ENCODE measurements around the gene ACAD9.

DNA sequence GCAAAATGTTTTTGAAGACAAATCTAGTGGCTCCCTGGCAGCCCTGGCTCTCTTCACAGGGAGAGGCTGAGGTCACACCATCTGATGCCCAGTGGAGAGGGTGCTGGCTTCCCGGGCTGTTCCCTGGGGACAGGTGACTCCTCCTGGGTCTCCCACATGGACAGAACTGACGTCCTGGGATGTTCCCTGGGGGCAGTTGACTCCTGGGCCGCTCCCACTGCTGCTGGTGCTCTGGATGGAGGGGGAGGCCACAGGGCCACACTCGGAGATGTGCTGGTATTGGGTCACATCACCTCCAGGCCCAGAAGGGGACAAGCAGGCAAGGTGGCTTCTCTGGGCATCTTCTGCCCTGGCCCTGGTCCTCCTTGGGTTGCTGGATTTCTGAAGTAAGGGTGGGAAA lies 27.8 kb upstream of the ACAD9 start:
- TF ChIP-seq, protein P1, sequence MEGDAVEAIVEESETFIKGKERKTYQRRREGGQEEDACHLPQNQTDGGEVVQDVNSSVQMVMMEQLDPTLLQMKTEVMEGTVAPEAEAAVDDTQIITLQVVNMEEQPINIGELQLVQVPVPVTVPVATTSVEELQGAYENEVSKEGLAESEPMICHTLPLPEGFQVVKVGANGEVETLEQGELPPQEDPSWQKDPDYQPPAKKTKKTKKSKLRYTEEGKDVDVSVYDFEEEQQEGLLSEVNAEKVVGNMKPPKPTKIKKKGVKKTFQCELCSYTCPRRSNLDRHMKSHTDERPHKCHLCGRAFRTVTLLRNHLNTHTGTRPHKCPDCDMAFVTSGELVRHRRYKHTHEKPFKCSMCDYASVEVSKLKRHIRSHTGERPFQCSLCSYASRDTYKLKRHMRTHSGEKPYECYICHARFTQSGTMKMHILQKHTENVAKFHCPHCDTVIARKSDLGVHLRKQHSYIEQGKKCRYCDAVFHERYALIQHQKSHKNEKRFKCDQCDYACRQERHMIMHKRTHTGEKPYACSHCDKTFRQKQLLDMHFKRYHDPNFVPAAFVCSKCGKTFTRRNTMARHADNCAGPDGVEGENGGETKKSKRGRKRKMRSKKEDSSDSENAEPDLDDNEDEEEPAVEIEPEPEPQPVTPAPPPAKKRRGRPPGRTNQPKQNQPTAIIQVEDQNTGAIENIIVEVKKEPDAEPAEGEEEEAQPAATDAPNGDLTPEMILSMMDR (IDR thresholded peaks at IDR 0.05; ENCODE audit: insufficient read depth, low read length, poor library complexity, severe bottlenecking): no peak
- no peak for TF ChIP-seq EZH2phosphoT487 (conservative IDR thresholded peaks at IDR 0.05; ENCODE audit: low read length)
